ENCODE results near the gene ARHGAP42. TPM values are rescaled to one million over a fixed set of nuclear protein-coding genes. Genes with fewer than 3 reads are reported as not detected.
A peak's percentile ranks its signal among the peaks of the same experiment; 100 is the strongest.

Gene ARHGAP42
- total RNA-seq, 4 donors from 2014 or later, result 28.5 to 52.2 (median 40.4) TPM

DNA sequence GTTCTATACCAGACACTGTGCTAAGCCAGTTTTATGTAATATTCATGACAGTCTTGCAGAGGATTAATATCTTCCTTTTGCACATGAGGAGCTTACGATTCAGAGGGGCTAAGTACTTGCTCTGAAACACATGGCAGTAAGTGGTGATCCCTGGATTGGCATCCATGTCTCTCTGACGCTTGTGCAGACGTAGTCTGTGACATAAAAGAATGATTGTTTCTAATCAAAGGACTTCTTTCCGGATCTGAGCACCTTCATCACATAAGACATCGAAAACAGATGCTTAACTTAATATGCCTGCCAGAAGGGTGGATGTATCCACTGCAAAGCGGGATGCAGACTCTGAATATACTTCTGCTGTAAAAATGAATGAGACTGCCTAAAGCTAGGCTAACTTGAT lies 74.8 kb downstream of the ARHGAP42 start:
- 39 to 50% methylated on average over 6 of the region's 6 CpGs for WGBS, 2 donors
- Histone ChIP-seq H3K27me3 (no peaks in the 10 kb centered on the region), H3K4me3 (no peak overlapping the region), H3K4me1 (peaks cover 0 to 62% (median 11%) of the 10 kb centered on the region in 4 donors), H3K36me3 (no peaks in the 10 kb centered on the region), H3K27ac (peak overlapping the region; percentile 19 to 81 (median 68)), H3K9me3 (no peaks in the 10 kb centered on the region)
- TF ChIP-seq POLR2A (IDR thresholded peaks at IDR 0.05) (no peak), EP300 (IDR thresholded peaks at IDR 0.05) (peak in 1 of 2 donors; percentile 26)
- no peak for DNase-seq (ENCODE audit: low spot score in 2 of 2)

DNA sequence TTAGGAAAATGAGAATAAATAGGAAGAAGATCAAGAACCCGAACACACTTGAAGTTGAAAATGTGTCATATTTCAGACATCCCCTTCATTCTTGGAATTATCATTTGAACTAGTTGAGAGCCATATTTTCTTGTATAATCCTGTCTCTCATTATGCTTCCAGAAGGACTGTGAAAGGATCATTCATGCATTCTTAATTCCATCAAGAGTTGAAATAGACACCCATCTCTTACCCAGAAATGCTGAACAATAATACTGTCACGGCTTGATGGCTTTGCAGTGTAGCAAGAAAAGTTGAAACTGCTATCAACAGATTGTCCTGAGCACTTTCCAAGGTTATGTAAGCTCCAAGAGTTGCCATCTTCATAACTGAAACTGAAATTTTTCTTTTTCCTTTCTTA lies 79.7 kb downstream of the ARHGAP42 start:
- TF ChIP-seq POLR2A (IDR thresholded peaks at IDR 0.05), result no peak
- no peak for TF ChIP-seq EP300 (IDR thresholded peaks at IDR 0.05)
- TF ChIP-seq, protein P1, sequence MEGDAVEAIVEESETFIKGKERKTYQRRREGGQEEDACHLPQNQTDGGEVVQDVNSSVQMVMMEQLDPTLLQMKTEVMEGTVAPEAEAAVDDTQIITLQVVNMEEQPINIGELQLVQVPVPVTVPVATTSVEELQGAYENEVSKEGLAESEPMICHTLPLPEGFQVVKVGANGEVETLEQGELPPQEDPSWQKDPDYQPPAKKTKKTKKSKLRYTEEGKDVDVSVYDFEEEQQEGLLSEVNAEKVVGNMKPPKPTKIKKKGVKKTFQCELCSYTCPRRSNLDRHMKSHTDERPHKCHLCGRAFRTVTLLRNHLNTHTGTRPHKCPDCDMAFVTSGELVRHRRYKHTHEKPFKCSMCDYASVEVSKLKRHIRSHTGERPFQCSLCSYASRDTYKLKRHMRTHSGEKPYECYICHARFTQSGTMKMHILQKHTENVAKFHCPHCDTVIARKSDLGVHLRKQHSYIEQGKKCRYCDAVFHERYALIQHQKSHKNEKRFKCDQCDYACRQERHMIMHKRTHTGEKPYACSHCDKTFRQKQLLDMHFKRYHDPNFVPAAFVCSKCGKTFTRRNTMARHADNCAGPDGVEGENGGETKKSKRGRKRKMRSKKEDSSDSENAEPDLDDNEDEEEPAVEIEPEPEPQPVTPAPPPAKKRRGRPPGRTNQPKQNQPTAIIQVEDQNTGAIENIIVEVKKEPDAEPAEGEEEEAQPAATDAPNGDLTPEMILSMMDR (IDR thresholded peaks at IDR 0.05), result no peak
- no peak for DNase-seq (ENCODE audit: low spot score in 2 of 2)
- Histone ChIP-seq H3K36me3 (peaks cover 0 to 4% (median 0%) of the 10 kb centered on the region in 3 donors), H3K27me3 (no peaks in the 10 kb centered on the region), H3K27ac (no peak overlapping the region), H3K9me3 (no peaks in the 10 kb centered on the region), H3K4me3 (no peak overlapping the region), H3K4me1 (peaks cover 0 to 34% (median 8%) of the 10 kb centered on the region in 4 donors)
- 61 to 71% methylated on average over 2 of the region's 2 CpGs for WGBS, 2 donors

GRCh38 chr11:100769165-100769564 lies 82.1 kb downstream of the ARHGAP42 start:
- peaks cover 0 to 5% (median 0%) of the 10 kb centered on the region in 3 donors for H3K36me3 ChIP-seq
- no peaks in the 10 kb centered on the region for H3K9me3 ChIP-seq
- TF ChIP-seq, protein P1 (IDR thresholded peaks at IDR 0.05), result no peak
- TF ChIP-seq POLR2A (IDR thresholded peaks at IDR 0.05) (no peak), EP300 (IDR thresholded peaks at IDR 0.05) (no peak)
- peak overlapping the region in 2 of 4 donors; percentile 39 to 48 for H3K27ac ChIP-seq
- no peak for DNase-seq (ENCODE audit: low spot score in 2 of 2)
- H3K4me1 ChIP-seq, result peaks cover 0 to 33% (median 6%) of the 10 kb centered on the region in 4 donors
- 7 to 21% methylated on average over 1 of the region's 1 CpG for WGBS, 2 donors
- no peaks in the 10 kb centered on the region for H3K27me3 ChIP-seq
- H3K4me3 ChIP-seq, result no peak overlapping the region

- H3K9me3 ChIP-seq, result no peaks in the 10 kb centered on the region
- no peaks in the 10 kb centered on the region for H3K27me3 ChIP-seq
- 41 to 51% methylated on average over 3 of the region's 3 CpGs for WGBS, 2 donors
- DNase-seq (ENCODE audit: low spot score in 2 of 2), result no peak
- peaks cover 0 to 34% (median 6%) of the 10 kb centered on the region in 4 donors for H3K4me1 ChIP-seq
- peak overlapping the region in 2 of 4 donors; percentile 39 to 48 for H3K27ac ChIP-seq
- peaks cover 0 to 5% (median 0%) of the 10 kb centered on the region in 3 donors for H3K36me3 ChIP-seq
- TF ChIP-seq POLR2A (IDR thresholded peaks at IDR 0.05), result no peak
- TF ChIP-seq, protein P1 (IDR thresholded peaks at IDR 0.05), result no peak
- TF ChIP-seq EP300 (IDR thresholded peaks at IDR 0.05), result no peak
- no peak overlapping the region for H3K4me3 ChIP-seq
These were observed 82.5 kb downstream of the ARHGAP42 start for GRCh38 chr11:100769617-100770016.

DNA sequence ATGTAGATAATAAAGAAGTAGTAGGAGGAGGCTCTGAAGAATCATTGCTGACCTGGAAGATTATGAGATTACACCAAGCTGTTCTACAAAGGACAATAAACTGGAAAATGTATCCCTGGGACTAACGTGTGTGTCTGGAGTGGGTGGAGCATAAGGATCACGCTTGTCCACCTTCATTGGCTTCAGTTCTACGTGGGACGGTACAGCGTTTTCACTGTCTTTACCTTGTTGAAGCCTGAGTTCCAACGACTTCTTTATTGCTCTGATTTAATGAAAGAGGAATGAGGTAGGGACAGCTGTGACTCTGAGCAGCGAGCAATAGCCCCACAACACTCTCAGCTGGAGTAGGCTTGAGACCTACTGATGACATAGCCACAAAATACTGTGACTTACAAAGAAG lies 87.0 kb downstream of the ARHGAP42 start:
- 82 to 84% methylated on average over 7 of the region's 7 CpGs for WGBS, 2 donors
- Histone ChIP-seq H3K27me3 (no peaks in the 10 kb centered on the region), H3K4me1 (peaks cover 0 to 71% (median 10%) of the 10 kb centered on the region in 4 donors), H3K9me3 (no peaks in the 10 kb centered on the region), H3K4me3 (no peak overlapping the region), H3K27ac (peak overlapping the region in 3 of 4 donors; percentile 13 to 70 (median 28)), H3K36me3 (peaks cover 0 to 5% (median 0%) of the 10 kb centered on the region in 3 donors)
- DNase-seq (ENCODE audit: low spot score in 2 of 2), result no peak
- TF ChIP-seq, protein P1 (IDR thresholded peaks at IDR 0.05), result no peak
- TF ChIP-seq POLR2A (IDR thresholded peaks at IDR 0.05), result no peak
- no peak for TF ChIP-seq EP300 (IDR thresholded peaks at IDR 0.05)
